GM18507 (cell line): ENCODE data around the gene TSPAN2.

ENCODE experiments used
- DNase-seq: peaks from one replicate; pipeline ENCODE4 v3.0.0; 2011; ENCODE audit warnings: low read depth; ENCODE audit not compliant: insufficient read length; ENCODE audit errors: extremely low spot score
- FAIRE-seq: peaks from 2 replicates; lab custom pipeline; 2011; peaks lifted over from hg19 to GRCh38; lab: Jason Lieb, UNC

Gene TSPAN2

DNA sequence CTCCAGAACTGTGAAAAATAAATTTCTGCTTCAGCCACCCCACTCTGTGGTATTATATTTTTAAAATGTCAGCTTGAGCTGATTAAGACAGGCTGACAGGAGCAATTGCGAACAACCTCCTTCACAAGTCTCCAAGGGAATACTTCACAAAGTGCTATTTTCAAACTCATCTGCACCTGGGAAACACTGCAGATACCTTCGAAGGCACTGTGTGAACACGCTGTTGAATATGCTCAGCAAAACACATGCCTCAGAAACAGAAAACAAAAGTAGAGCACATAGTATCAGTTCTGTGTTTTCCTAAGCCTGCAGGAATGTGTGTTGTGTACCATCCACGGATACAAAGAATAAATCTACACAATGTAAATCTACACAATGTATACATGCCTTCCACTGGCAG is 10.6 kb downstream of the TSPAN2 start:
- DNase-seq (no peak), FAIRE-seq (no peak)

DNA sequence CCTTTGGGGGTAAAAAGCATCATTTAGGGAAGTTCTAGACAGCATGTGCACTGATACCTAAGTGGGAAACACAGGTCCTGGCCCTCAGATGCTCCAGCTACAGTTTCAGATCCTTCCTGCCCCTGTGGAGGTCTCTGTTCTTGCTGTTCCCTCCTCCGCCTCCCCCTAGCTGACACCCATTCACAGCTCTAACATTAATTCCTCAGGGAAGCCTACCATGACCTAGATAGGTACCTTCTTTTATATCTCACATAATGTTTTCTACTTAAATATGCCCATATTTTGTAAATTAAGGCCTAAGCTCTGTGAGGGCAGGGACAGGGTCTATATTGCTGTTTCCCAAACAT is 11.3 kb downstream of the TSPAN2 start:
- DNase-seq, result no peak
- no peak for FAIRE-seq

DNA sequence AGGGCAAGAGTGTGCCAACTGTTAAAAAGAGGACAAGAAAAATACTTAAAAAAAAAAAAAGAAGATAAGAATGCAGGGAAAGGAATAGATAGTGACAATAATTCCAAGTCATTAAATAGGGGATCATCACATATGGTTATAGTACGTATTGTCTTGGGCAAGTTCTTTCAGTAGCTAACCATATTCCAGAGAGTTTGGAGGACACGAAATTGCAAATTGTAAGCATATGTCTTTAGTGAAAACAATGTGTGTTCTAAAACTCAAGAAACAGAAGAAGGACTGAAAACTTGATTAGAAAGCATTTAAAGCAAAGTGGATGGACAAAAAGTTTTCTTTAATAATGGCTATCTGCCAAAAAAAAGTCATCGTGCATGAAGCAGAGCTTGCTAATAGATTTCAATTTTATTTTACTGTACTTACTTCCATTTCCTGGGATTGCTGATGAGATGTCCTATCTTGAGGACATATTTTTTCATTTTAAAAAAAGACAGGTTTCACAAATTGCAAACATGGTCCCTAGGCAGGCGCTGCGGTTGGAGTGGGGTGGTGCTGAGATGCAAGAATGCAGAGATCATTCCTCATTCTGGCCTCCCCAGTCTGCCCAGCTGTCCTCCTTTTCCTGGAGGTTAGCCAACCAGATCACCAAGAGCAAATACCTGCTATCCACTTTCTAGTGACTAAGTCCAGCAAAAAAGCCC is 11.9 kb downstream of the TSPAN2 start:
- no peak for DNase-seq
- FAIRE-seq, result no peak

DNA sequence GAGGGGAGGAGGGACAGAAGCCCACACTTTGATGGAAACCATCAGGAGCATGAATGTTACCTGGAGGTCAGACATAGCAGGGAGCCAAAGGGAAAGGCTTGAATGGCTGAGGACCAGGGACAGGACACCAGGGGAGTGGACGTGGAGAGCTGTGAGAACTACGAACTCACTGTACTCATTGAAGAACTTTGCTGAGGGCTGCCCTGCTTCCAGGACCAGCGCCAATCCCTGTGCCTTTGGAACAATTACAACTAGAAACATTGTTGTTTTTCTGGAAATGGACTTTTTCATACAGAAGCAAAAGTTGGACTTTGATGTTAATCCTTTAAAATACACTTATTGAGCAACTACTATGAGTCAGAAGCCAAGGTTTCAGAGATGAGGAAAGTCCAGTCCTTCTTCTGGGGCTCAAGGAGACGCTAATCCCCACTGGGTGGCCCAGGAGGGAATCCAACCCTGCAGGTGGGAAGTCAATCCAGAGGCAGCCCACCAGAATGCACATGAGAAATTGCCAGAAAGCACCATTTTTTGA is 12.9 kb downstream of the TSPAN2 start:
- FAIRE-seq (no peak), DNase-seq (no peak)

DNA sequence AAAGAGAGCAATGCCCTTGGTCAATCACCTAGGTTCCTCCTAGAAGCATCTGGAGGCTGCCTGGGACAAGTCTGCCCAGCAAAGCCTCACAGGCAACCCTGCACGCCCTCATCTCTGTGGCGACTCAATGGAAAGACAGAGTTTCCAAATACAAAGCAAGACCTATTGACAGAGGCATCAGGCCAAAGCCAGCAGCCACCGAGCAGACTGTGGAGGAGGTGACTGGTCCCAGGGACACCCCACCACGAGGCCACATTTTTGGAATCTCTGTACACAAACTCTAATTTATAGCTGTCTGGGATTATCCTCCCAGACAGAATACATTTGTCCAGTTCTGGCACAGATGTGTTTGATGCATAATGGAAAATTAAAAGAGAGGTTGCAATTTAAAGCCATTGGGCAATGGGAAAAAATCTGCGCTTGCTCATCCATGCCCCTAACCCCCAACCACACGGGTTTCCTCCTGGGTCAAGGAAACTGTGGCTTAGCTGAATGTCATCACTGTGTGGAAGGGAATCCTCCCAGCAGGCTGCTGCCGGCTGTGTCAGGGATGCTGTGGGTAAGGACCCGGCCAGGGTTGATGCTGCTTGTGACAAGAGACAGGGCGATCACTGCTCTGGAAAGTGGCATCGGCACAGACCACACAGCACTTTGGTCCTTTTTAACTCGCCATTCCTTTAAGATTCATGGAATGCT is 14.3 kb downstream of the TSPAN2 start:
- no peak for DNase-seq
- no peak for FAIRE-seq

DNA sequence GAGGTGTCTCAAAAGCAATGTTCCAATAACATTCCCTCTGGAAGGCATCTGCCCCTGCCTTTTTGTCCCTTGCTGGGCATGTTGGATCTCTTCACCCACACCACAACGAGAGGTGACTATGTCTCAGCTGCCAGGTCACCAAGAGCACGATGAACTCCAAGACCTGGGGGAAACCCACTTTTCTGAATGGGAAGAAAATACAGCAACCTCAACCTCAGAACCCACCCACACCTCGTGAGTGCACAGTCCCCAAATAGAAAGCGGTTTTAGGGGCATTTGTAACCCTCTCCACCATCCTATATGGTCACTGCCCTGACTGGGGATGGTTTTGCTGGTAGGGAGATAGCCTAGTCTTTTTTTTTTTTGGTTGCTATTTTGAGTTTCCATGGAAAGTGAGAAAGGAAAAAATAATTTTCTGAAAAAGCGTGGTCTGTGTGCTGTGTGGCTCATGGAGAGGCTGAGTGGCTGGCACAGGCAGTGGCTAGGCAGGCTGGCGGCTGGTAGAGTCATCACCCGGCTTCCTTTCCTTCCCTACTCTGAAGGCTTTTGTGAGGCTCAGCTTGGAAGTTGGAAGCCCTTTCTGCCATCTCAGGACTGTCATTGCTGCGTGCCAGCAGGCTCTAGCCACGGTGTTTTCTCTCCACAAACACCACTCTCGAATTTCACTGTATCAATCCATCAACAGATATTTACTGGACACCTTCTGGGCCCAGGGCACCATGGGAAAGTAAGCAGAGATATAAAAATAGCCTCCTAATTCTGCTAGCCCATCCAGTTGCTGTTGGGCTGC is 15.8 kb downstream of the TSPAN2 start:
- FAIRE-seq, result no peak
- DNase-seq, result no peak

DNA sequence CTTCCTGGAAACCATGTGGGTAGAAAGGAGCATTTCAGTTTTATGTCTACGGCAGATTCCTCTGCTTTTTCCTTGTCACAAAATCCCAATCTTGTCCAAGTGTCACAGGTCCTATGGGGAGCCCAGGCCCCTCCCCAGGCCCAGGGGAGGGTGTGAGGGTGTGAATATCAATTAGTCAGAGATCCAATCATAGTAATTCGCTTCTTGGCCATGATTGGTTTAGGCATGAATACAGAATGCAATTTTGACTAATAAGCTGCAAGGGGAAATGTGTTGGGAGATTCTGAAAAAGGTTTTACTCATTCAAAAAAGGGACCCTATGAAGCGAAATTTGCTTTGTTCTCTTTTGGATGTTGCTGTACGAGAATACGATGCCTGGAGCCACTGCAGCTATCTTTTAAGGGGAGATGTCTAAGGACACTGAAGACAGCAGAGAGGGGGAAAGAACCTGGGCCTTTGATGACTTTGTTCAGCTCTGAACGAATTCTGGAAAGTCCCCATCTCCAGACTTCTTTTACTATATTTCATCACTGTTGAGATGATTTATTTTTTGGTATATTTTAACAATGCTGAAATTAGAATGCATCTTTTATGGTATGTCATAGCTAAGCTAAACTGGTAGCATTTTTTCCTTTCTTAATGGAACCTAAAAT is 18.2 kb downstream of the TSPAN2 start:
- FAIRE-seq, result no peak
- DNase-seq, result no peak

DNA sequence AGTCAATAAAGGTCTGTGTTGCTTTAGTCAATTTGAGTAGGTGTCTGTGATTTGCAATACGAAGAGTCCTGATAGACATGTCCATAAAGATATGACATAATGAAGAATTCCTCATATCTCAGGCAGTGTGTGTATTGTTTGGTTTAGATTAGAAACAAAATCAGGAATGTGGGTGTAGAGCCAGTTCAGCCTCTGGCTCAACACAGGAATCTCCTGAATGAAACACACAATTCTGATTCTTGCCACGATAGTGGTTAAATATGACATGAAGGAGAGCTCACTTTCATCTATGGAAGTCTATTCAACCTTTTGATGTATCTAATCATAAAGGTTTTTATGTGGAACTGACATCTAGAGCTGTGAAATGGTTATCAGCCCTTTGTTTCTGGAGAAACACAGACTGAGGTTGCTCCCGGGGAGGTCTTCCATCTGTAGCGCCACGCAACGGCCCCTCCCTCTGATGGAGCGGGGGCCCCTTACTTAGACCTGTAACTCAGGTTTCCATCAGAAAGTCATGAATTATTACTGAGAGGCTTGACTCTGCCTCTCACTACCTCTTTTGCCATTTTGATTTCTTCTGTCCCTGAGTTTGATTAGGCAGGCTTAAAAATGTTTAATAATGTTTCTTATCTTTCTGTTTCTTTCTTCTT is 19.5 kb downstream of the TSPAN2 start:
- FAIRE-seq, result no peak

DNA sequence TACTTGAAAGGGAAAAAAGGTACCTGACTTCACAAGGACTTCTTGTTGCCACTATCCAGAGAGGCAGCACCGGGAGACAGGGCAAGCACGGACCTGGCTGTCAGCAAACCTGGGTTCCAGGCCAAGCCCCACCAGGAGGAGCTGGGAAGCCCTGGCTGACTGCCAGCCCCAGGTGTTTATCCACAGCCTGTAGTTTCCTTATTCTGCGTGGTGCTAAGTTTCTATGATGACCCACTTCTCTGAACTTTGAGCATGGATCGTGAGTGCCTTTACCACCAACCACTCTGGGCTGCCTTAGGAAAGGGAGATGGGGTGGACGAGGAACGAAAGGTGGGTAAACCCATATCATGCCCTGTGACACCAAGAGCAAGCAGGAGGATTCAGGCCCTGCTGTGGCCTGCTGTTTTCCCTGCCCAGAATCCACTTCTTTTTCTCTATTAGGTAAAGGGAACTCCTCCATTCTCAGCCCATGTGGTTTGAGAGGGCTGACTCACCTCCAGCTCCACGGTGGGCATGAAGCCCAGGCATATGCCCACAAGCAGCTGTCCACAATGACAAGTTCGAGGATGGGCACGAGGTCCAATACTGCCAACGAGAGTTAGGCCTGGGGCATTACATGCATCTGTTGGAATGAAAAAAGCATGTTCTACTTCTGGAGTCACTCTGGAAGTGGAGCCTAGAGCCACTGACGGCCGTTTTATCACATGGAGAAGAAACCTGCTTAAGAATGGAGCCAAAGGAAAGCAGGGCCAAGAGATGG is 20.3 kb downstream of the TSPAN2 start:
- FAIRE-seq, result no peak
- no peak for DNase-seq

More for the DNA sequence above, 19.5 kb downstream of the TSPAN2 start:
- no peak for DNase-seq

DNA sequence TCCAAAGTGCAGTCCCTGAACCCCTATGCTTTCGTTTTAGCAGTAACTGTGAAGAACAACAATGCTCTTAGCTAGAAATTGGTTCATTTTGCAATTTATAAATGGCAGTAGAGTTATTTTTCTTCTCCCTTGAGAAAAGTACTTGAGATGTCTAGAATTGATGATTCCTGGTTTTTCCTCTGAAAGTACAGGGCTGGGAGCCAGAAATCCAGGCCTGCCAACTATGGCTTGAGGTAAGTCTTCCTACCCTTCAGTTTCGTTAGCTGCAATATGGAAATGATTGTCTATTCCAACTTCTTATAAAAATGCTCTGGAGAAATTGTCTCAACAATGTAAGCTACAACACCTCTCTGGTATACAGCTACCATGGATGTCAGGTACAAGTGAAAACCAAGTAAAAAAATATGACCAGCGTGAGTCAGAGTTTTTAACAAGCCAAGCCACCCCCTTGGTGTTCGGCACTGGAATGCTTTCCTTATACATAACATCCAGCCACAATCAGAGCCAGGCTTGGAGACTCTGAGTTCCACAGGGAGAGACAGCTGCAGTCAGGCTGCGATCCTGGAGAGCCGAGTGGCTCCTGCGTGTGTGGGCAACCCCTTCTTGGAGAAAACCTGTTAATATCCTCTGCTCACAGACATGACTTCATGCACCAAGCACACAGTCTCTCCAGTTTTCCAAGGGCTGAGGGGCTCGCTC is 22.0 kb downstream of the TSPAN2 start:
- no peak for DNase-seq
- no peak for FAIRE-seq

DNA sequence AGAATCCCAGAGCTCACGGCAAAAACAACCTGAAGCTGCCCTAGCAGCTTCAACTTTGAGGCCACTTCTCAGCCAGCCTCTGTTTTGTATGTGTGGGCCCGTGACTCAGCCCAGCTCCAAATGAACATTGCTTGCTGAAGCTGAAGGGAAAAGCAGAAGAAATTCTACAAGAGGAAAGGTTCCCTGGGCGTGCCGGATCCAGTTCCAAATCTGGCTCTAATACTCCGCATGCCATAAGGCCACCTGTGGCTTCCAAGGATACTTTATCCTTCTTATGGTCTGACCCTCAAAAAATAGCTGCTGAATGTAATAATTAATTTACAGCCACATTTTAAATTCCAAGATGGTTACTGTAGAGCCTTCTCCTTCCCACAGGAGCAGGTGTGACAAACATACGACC is 24.3 kb downstream of the TSPAN2 start:
- FAIRE-seq (no peak), DNase-seq (no peak)

DNA sequence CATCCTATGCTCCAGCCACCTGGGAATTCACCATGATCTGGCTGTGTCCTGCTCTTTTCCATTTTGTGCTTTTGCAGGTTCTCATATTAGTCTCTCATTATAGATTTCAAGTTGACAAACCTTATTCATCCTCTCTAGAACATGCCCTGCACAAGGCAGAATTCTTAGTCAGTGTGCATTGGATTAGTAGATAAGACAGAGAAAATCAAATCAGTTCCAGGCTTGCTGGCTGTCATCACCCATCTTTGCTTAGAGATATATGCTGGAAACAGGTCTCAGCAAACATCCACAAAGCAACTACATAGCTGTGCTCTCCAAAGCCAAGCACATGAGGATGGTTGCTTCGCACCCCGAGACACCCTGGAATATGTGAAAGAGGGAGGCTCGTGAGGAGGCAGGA is 24.8 kb downstream of the TSPAN2 start:
- no peak for FAIRE-seq
- DNase-seq, result no peak

DNA sequence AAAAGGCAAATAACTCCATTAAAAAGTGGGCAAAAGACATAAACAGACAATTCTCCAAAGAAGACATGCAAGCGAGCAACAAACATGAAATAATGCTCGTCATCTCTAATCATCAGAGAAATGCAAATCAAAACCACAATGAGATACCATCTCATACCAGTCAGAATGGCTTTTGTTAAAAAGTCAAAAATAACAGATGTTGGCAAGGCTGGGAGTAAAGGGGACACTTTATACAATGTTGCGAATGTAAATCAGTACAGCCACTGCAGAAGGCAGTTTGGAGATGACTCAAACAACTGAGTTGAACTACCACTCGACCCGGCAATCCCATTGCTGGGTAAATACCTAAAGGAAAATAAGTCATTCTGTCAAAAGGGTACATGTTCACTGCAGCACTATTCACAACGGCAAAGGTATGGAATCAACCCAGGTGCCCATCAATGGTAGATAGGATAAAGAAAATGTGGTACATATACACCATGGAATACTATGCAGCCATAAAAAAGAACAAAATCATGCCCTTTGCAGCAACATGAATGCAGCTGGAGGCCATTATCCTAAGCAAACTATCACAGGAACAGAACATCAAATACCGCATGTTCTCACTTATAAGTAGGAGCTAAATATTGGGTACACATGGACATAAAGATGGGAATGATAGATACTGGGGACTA is 25.9 kb downstream of the TSPAN2 start:
- DNase-seq, result no peak
- no peak for FAIRE-seq

DNA sequence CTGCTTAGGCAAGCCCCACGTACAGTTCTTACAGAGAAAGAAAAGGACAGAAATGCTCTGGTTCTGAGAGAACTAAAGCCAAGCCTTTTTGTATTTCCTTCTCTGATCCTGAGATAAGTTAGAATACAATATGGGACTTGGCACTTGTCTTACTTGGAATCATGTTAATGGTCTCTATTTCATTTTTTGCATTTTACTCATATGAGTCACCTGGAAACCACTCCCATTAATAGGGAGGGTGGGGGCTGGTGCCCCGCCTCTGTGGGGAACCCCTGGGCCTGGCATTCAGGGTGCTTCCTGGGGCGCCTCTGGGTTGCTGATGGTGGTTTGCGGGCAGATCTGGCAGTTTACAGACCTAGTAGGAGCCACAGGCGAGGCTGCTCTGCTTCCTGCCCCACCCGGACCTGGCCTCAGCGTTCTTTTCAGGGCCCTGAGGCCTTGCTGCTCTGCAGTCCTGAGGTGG is 26.7 kb downstream of the TSPAN2 start:
- DNase-seq (no peak), FAIRE-seq (no peak)

DNA sequence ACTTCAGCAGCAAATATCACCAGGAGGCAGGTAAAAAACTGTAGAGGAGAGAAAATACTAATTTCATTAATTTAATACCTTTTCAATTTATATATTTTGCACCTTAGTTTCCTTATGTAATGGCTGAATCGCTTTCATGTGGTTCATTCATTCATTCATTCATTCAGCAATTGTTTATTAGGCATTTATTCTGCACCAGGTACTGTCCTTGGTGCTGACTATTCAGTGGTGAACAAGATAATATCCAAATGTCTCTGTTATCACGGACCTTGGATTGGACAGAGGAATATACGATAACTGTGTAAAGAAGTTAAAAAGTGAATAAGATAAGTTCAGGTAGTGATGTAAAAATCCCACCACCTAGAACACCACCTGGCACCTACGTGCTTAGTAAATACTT is 28.8 kb downstream of the TSPAN2 start:
- DNase-seq (no peak), FAIRE-seq (no peak)

DNA sequence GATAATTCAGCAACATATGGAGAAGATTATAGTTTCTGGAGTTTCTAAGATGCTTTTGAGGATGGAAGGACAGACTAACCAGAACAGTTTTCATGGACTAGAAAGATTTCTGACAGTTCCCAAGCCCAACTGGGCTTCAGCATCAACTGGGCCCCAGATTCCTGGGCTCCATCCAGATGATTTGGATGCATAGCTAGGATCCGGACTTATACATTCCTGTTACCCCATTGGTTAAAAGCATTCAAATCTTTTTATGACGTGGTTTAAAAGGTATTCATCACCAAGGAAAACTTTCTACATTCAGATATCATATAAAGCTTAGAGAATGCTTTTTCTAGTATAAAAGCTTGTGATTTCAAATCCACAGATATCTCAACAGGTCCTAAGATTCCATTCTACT is 30.0 kb downstream of the TSPAN2 start:
- no peak for FAIRE-seq

DNA sequence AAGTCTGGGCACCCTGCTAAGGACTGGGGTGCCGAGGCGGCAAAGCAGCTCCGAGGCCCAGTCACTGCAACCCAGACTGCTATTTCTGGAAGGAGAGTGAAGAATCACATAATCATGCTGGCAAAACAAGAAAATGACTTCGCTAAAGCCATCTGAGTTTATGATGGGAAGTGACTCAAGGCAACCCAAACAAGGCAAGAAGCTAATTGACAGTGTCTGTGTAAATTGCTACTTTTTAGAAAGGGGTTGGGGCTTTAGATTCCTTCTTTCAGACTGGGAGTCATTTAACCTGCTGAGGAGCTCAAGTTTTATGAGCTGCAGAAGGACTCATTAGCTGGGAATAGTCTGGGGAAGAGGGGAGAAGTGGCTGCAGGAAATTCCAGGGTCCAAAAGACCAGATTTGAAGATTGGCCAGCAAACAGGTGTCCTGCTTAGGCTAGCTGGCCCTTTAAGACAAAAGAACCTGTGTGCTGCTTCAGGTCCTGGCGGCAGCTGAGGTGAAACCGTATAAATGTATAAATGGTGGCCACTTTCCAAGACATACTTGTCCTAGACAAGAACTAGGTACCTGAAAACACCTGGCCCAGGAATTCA is 31.5 kb downstream of the TSPAN2 start:
- DNase-seq (no peak), FAIRE-seq (no peak)

More for the DNA sequence above, 30.0 kb downstream of the TSPAN2 start:
- DNase-seq, result no peak
